GM10248 (cell line): Measurements from ENCODE around the gene RERE.

Source experiments
- CTCF ChIA-PET: fragments of 300-600 bp; sonication (Branson Sonifier 250); formaldehyde crosslinking; extraction: SDS; loops from one replicate; lab custom pipeline; 2021; ENCODE audit warnings: antibody characterized with exemption; lab: Yijun Ruan, JAX
- POLR2A ChIA-PET: fragments of 350-650 bp; sonication (Branson Sonifier 250); formaldehyde crosslinking; extraction: SDS; loops from one replicate; lab custom pipeline; 2020; ENCODE audit warnings: antibody characterized with exemption; lab: Yijun Ruan, JAX
- DNase-seq: peaks from one replicate; pipeline ENCODE4 v3.0.0; 2012; ENCODE audit errors: extremely low spot score
- CTCF ChIP-seq: IDR thresholded peaks from 2 replicates; pipeline ENCODE4 v1.5.1; 2012; ENCODE audit warnings: mild to moderate bottlenecking, low read depth; ENCODE audit errors: extremely low read depth, missing control alignments, control extremely low read depth

RERE gene

GRCh38 chr1:8424539-8425116 lies 392.8 kb downstream of the RERE start:
- ChIA-PET POLR2A (no interaction called here), CTCF (interaction anchor here (0.8 to 0.9 kb wide), 2 partner anchors 11 to 13 kb away, joined by 3 read pairs; no protein-coding TSS in a partner anchor)
- peak; percentile 34 for DNase-seq
- no peak for TF ChIP-seq CTCF

- ChIA-PET POLR2A (no interaction called here), CTCF (interaction anchor here (0.8 to 3.3 kb wide), 3 partner anchors 7 to 14 kb away, joined by 3 to 9 read pairs (median 3); no protein-coding TSS in a partner anchor)
- TF ChIP-seq CTCF = no peak
- peak; percentile 51 for DNase-seq
These were observed 393.5 kb downstream of the RERE start for GRCh38 chr1:8423692-8424538.

- CTCF ChIA-PET = interaction anchor here (3.3 kb wide), 1 partner anchor 8 kb away, joined by 9 read pairs; no protein-coding TSS in a partner anchor
- DNase-seq = peak; percentile 53
- TF ChIP-seq CTCF = no peak
- POLR2A ChIA-PET = no interaction called here
These were observed 394.2 kb downstream of the RERE start for GRCh38 chr1:8423269-8423691.

GRCh38 chr1:8422510-8423268 lies 394.8 kb downstream of the RERE start:
- no peak for TF ChIP-seq CTCF
- ChIA-PET POLR2A (no interaction called here), CTCF (interaction anchor here (3.3 kb wide), 1 partner anchor 8 kb away, joined by 9 read pairs; no protein-coding TSS in a partner anchor)
- no peak for DNase-seq

GRCh38 chr1:8421721-8422120 lies 395.7 kb downstream of the RERE start:
- DNase-seq = no peak
- POLR2A ChIA-PET = no interaction called here
- CTCF ChIA-PET = interaction anchor here (1.0 to 3.3 kb wide), 4 partner anchors 9 to 407 kb away, joined by 3 to 9 read pairs (median 4); no protein-coding TSS in a partner anchor
- TF ChIP-seq CTCF = no peak

- DNase-seq = peak; percentile 32
- ChIA-PET CTCF (interaction anchor here (1.1 kb wide), 1 partner anchor 405 kb away, joined by 3 read pairs; no protein-coding TSS in a partner anchor), POLR2A (no interaction called here)
- TF ChIP-seq CTCF = no peak
These were observed 397.1 kb downstream of the RERE start for GRCh38 chr1:8420318-8420717.
